GM18519 (cell line): Measurements from ENCODE around the gene TP53.

Experiments used
- ATAC-seq: cut with Tn5 transposase; IDR thresholded peaks from one replicate; pipeline ENCODE4 v1.9.1; 2021; ENCODE audit warnings: mild to moderate bottlenecking, moderate library complexity; ENCODE audit not compliant: unreplicated experiment, low FRiP score

Gene TP53

DNA sequence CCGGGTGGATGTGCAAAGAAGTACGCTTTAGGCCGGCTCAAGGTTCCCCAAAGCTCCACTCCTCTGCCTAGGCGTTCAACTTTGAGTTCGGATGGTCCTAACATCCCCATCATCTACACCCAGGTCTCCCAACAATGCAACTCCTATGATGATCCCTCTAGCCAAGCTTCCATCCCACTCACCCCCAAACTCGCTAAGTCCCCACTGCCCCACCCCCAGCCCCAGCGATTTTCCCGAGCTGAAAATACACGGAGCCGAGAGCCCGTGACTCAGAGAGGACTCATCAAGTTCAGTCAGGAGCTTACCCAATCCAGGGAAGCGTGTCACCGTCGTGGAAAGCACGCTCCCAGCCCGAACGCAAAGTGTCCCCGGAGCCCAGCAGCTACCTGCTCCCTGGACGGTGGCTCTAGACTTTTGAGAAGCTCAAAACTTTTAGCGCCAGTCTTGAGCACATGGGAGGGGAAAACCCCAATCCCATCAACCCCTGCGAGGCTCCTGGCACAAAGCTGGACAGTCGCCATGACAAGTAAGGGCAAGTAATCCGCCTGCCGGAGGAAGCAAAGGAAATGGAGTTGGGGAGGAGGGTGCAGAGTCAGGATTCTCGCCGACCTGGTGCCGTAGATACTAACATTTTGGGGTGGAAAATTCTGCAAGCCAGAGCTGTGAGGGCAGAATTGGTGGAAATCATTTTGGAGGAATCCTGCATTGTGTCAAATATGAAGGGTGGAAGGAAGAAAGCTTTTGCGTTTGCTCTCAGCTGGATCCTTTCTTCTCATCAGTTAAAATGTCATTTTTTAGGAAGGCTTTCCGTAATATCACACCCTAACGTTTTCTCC, at the start of gene TP53:
Gene TP53, minus strand, starts transcription at position 419 of the 836 bp plus-strand sequence. CDS start 10,896 bp downstream, outside the sequence.
- no peak for ATAC-seq

DNA sequence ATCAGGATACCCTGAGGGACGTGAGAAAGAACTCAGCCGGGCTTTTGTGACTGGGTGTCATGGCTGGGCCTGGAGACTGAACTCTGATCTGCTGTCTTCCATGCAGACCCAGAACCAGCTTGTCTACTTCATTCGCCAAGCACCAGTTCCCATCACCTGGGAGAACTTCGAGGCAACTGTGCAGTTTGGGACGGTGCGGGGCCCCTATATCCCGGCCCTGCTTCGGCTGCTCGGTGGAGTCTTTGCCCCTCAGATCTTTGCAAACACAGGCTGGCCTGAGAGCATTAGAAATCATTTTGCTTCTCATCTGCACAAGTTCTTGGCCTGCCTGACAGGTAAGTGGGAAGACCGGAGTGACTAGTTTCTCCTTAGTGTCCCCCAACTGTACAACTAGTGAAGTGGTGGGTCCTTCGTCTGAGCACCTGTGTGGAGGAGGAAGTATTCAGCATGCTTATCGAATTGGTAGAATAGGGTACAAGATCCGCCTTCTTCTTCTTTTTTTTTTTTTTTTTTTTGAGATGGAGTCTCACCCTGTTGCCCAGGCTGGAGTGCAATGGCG, 45.8 kb upstream of the TP53 start:
- ATAC-seq, result no peak

DNA sequence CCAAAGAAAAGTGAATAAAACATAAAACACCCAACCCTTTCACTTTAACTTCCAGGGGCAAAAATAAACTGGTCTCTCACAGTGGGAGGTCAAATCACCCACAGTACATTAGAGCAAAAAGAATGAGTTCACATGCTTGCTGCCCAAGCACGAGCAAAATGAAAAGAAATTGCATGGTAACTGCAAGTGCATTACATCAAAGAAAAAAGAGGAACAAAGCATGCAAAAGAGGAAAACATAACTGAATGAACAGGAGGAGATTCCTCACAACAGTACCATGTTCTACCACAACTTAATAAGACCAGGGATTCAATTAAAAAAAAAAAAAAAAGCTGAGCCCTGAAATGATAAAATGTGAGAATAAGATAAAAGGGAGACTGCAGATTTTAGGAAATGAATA, 42.5 kb upstream of the TP53 start:
- ATAC-seq, result no peak

DNA sequence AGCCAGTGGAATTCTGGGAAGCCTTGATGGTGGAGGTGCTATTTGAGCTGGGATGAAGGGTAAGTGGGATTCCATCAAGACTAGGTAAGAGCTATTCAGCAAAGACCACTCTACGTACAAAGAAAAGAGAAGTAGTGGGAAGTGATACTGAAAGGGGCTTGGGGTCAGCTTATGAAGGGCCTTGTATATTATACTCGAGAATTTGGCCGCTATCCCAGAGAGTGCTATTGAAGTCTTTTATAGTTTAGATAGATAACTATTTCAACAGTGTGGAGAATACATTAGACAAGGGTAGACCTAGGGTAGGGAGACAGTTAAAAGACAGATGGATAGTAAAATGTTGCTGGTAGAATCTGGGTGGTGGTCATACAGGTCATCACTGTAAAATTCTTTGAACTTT, 40.6 kb upstream of the TP53 start:
- no peak for ATAC-seq

DNA sequence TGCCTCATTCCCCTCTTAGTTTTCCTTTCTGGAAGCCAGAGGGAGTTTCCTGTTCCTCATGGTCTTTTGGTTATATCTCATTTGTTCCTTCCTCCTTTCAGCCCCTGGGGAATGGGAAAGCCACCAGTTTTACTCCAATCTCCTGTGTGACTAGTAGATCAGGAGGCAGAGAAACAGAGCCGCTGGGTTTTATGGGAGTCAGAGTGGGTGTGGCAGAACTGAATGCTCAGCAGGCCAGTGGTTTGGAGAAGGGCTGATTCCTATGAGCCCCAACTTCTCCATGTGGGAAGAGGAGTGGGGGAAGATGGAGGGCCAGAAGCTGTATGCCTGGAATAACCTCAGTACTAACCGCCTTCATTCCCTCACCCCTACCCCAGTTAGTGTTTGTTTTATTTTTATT, 34.3 kb upstream of the TP53 start:
- no peak for ATAC-seq

DNA sequence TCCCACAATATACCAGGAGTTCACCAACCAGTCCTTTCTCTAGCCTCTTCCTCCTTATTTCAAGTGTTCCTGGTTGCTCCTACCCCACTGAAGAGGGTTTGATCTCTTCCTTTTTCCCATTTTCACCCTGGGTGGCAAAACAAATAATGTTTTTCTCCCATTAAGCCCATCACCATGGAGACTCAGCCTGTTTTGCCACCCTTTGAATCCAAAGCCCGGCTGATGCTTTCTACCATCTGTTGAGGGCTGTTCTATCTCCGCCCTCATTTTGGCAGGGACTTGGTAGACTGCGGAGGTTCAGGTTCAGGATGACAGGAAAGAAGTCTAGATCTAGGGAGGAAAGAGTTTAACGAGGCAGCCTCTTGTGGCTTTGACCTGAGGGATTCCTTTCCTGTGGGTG, 32.8 kb upstream of the TP53 start:
- no peak for ATAC-seq

GRCh38 chr17:7719661-7720060, 32.4 kb upstream of the TP53 start:
- ATAC-seq, result no peak

DNA sequence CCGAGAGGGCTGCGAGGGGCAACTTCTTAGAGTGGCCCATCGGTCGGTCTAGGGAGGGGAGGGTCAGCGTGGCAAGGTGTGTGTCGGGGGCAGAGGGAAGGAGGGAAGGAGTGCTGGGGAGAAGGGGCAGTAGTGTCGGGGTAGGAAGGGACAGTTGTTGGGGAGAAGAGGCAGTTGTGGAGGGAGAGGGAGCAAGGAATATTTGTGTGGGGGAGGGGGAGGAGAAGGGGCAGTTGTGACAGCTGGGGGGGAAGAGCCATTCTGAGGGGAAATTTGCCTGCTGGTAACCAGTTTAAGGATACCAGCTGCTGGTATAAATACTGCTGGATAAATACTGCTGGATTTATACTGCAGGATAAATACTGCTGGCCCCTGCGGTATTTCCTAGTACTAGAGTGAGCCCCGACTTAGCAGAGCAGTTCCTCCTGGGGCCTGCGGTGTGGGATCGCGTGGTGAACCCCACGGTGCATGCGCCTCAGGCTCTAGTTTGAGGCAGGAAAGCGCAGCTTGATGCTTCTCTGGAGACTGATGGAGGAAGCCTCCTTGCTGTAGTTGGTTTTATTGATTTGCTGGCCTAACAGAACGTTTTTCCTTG, 30.6 kb upstream of the TP53 start:
- no peak for ATAC-seq

- ATAC-seq, result no peak
Measured at GRCh38 chr17:7716901-7717755, 29.8 kb upstream of the TP53 start, which contains the start of gene DNAH2. Gene DNAH2 (plus strand): TSS chr17:7717744. CDS start chr17:7719735, 1,991 bp downstream.

DNA sequence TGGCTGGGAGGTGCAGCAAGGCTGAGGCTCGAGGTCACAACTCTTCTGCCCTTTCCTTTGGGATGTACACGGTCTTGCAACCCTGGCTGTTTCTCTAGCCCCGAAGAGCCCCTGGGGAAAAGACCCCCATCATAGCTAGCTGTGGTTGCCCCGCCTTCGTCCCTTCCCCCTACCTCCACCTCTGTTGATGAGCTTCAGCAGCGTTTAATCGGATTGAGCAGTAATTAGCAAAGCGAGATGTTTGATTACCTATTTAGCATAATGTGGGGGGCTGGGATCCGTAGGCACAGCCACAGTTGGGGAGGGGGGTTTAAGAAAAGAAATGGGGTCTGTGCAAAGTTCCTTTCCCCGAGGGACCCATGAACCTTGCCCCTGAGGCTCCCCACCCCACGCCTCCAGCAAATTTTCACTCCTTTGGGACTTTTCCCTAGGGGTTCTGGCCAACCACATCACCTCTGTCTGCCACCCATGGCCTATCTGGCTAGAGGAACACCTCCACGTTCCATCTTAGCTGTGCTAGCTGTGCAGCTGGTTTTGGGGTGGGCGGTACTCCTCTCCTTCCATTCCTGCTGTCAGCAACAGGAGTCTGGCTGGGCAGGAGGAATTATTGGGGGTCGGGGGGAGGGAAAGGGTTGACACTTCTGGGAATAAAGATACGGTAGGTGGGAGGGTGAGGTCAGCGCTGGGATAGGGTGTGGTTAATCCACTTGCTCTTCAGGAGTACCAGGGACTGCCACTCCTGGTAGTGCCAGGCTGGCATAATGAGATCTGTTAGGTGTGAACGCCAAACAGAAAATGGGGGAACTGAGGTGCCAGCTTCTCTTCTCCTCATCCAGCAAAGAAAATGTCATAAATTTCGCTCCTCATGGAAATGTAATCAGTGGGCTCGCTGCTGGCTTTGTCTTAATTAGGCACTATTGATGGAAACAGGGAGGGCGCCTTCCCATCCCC, 28.9 kb upstream of the TP53 start:
- no peak for ATAC-seq

GRCh38 chr17:7714721-7715594, 27.7 kb upstream of the TP53 start:
- ATAC-seq, result no peak

DNA sequence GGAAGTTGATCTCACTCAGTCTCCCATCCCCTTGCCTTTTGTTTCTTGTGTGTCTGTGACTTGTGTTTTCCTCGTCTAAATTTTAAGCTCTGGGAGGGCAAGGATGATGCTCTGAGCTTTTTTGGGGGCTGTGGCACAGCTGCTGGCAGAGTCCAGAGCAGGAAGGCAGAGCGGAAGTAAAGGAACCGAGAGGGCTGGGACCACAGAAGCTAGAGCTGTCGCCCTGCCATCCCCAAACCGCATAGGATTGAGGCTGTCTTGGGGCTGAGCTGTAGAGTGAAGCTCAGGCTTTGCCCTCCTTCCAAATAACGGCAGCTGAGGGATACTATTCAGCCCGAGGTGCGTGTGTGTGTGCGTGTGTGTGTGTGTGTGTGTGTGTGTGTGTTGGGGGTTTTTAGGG, 26.5 kb upstream of the TP53 start:
- no peak for ATAC-seq

DNA sequence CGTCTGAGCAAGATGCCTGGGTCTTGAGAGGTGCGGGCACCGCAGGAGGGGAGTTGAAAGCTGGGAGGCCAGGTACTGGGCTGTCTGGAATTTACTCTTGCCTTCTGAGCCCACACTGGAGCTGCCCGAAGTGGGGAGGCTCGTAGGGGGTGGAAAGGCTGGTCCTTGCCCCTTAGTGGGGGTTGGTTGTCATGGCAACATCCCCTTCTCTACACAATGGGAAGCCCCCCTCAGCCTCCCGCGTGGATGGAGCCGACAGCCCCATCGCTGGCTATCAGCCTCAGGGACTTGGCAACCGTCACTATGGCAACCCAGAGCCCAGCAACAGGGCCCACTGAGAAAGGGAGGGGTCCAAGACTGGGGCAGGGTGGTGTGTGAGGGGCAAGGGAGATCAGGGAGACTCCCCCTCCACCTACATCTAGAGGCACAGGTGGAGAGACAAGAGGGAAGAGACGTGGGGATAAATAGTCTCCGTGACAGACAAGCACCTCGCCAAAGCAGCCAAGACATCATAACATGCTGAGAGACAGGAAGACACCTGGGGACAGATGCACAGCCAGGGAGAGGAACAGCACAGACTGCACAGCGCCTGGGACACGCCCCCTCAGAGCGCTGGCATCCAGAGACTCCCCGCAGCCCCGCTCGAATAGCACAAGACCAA, 25.0 kb upstream of the TP53 start:
- ATAC-seq, result no peak

DNA sequence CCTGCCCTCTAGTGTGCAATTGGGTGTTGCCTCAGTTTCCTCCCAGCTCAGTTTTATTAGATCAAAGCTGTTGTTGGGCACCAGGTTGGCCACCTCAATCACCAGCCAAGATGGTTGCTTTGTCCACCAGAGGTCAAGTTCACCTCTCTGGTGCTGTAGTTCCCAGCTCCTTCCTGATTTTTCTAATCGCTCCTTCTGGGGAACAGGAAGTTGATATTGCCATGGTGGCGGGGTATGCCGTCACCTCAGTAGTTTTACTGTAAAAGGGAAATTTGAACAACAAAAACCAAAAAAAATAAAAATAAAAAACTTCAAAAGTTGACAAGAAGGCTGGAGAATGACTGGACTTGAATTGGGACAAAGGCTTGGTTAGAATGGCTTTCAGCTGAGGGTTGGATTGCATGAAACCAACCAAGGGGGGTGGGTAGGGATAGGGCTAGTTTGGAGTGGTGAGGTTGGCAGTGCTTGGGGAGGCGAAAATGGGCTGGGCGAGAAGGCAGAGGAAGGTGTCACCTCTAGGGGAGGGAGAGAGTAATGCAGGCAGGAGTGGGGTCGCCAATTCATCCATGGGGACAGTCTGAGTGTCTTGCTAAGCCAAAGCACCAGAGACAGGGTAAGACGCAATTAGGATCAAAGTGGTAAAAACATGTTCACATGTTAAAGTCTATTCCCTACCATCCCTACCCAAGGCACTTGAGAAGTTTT, 23.9 kb upstream of the TP53 start:
- no peak for ATAC-seq

DNA sequence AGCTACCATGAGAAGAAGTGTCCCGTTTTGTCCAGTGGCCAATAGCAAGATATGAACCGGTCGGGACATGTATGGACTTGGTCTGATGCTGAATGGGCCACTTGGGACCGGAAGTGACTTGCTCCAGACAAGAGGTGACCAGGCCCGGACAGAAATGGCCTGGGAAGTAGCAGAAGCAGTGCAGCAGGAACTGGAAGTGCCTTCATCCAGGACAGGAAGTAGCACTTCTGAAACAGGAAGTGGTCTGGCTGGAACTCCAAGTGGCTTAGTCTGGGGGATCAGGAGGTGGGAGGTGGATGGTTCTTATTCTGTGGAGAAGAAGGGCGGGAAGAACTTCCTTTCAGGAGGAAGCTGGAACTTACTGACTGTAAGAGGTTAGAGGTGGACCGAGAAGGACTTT, 23.0 kb upstream of the TP53 start:
- no peak for ATAC-seq

- no peak for ATAC-seq
Measured at GRCh38 chr17:7709031-7709430, 21.7 kb upstream of the TP53 start.

- ATAC-seq, result no peak
Measured at GRCh38 chr17:7707858-7708750, 20.8 kb upstream of the TP53 start.
